Activated gamma-delta T cell (primary cell): Measurements from ENCODE around the gene OLFM1.

ENCODE experiments used
- DNase-seq: peaks from one replicate; lab custom pipeline; 2025; lab: John Stamatoyannopoulos, UW

The OLFM1 gene

GRCh38 chr9:135090081-135090480 lies 2.6 kb downstream of the OLFM1 start:
- DNase-seq: no peak

GRCh38 chr9:135090547-135090946 lies 3.1 kb downstream of the OLFM1 start:
- no peak for DNase-seq

GRCh38 chr9:135091545-135091944 lies 4.1 kb downstream of the OLFM1 start:
- no peak for DNase-seq

GRCh38 chr9:135093111-135093510 lies 5.6 kb downstream of the OLFM1 start:
- DNase-seq: no peak

- no peak for DNase-seq
Measured at GRCh38 chr9:135093911-135094584, 6.6 kb downstream of the OLFM1 start.

- DNase-seq: no peak
Measured at GRCh38 chr9:135095470-135096407, 8.3 kb downstream of the OLFM1 start.

GRCh38 chr9:135096408-135096895 lies 9.0 kb downstream of the OLFM1 start:
- DNase-seq: no peak

GRCh38 chr9:135098400-135099105 lies 11.1 kb downstream of the OLFM1 start:
- DNase-seq: no peak

- no peak for DNase-seq
Measured at GRCh38 chr9:135099574-135099973, 12.1 kb downstream of the OLFM1 start.

- no peak for DNase-seq
Measured at GRCh38 chr9:135100241-135100681, 12.8 kb downstream of the OLFM1 start.

GRCh38 chr9:135100725-135101410 lies 13.4 kb downstream of the OLFM1 start:
- DNase-seq: no peak

GRCh38 chr9:135101486-135101885 lies 14.0 kb downstream of the OLFM1 start:
- no peak for DNase-seq

GRCh38 chr9:135101926-135102325 lies 14.5 kb downstream of the OLFM1 start:
- DNase-seq: no peak

- no peak for DNase-seq
Measured at GRCh38 chr9:135102331-135102730, 14.9 kb downstream of the OLFM1 start.

- DNase-seq: no peak
Measured at GRCh38 chr9:135103001-135103446, 15.6 kb downstream of the OLFM1 start.

GRCh38 chr9:135103931-135104639 lies 16.6 kb downstream of the OLFM1 start:
- no peak for DNase-seq

GRCh38 chr9:135104761-135105160 lies 17.3 kb downstream of the OLFM1 start:
- DNase-seq: no peak

- DNase-seq: no peak
Measured at GRCh38 chr9:135105211-135105745, 17.8 kb downstream of the OLFM1 start.

- no peak for DNase-seq
Measured at GRCh38 chr9:135105938-135106491, 18.5 kb downstream of the OLFM1 start.

- no peak for DNase-seq
Measured at GRCh38 chr9:135106551-135107270, 19.2 kb downstream of the OLFM1 start.
